NCI-H2107 (cell line): ENCODE measurements around the gene KCNAB1.
A peak's percentile ranks its signal among the peaks of the same experiment; 100 is the strongest.
"Not testable (repeated sequence)": the region's sequence is repeated elsewhere in the genome, so short reads cannot be mapped to it uniquely, and the experiment has no call there.

Experiments used
- DNase-seq: peaks from one replicate; lab custom pipeline; 2025; lab: John Stamatoyannopoulos, UW

Gene KCNAB1

GRCh38 chr3:156542101-156543042, 422.0 kb downstream of the KCNAB1 start:
- no peak for DNase-seq

GRCh38 chr3:156543043-156543555, 422.7 kb downstream of the KCNAB1 start:
- no peak for DNase-seq

GRCh38 chr3:156547637-156548036, 427.3 kb downstream of the KCNAB1 start:
- no peak for DNase-seq

- no peak for DNase-seq
These were observed 427.8 kb downstream of the KCNAB1 start for GRCh38 chr3:156548041-156548687.

GRCh38 chr3:156548902-156549301, 428.5 kb downstream of the KCNAB1 start:
- no peak for DNase-seq

- no peak for DNase-seq
These were observed 430.9 kb downstream of the KCNAB1 start for GRCh38 chr3:156551261-156551660.

GRCh38 chr3:156551746-156552145, 431.4 kb downstream of the KCNAB1 start:
- no peak for DNase-seq

- no peak for DNase-seq
These were observed 432.6 kb downstream of the KCNAB1 start for GRCh38 chr3:156552973-156553372.

GRCh38 chr3:156553705-156554356, 433.5 kb downstream of the KCNAB1 start:
- DNase-seq = no peak

GRCh38 chr3:156554515-156554841, 434.1 kb downstream of the KCNAB1 start:
- no peak for DNase-seq

GRCh38 chr3:156554842-156555687, 434.7 kb downstream of the KCNAB1 start, which contains the start of gene SSR3:
TSS of gene SSR3 (minus strand) at chr3:156555117. CDS start at chr3:156555089, 28 bp downstream.
- peak; percentile 100 for DNase-seq

GRCh38 chr3:156558389-156558788, 438.0 kb downstream of the KCNAB1 start:
- DNase-seq = no peak

GRCh38 chr3:156559321-156559720, 438.9 kb downstream of the KCNAB1 start:
- no peak for DNase-seq

GRCh38 chr3:156561533-156561932, 441.2 kb downstream of the KCNAB1 start:
- no peak for DNase-seq

- not testable (repeated sequence) for DNase-seq
These were observed 442.1 kb downstream of the KCNAB1 start for GRCh38 chr3:156562486-156562885.

- no peak for DNase-seq
These were observed 443.7 kb downstream of the KCNAB1 start for GRCh38 chr3:156563900-156564682.

- not testable (repeated sequence) for DNase-seq
These were observed 448.6 kb downstream of the KCNAB1 start for GRCh38 chr3:156569016-156569415.

GRCh38 chr3:156569881-156570280, 449.5 kb downstream of the KCNAB1 start:
- DNase-seq = not testable (repeated sequence)

GRCh38 chr3:156575641-156576040, 455.3 kb downstream of the KCNAB1 start:
- no peak for DNase-seq

- no peak for DNase-seq
These were observed 455.7 kb downstream of the KCNAB1 start for GRCh38 chr3:156576051-156576450.
